ENCODE data around the gene ZDHHC17. TPM values are rescaled to one million over a fixed set of nuclear protein-coding genes. Genes with fewer than 3 reads are reported as not detected.
"Not testable (repeated sequence)": the region's sequence is repeated elsewhere in the genome, so short reads cannot be mapped to it uniquely, and the experiment has no call there.

Gene ZDHHC17
- total and polyA plus RNA-seq, 7 donors: 0.92 to 54.3 (median 38.6) TPM

DNA sequence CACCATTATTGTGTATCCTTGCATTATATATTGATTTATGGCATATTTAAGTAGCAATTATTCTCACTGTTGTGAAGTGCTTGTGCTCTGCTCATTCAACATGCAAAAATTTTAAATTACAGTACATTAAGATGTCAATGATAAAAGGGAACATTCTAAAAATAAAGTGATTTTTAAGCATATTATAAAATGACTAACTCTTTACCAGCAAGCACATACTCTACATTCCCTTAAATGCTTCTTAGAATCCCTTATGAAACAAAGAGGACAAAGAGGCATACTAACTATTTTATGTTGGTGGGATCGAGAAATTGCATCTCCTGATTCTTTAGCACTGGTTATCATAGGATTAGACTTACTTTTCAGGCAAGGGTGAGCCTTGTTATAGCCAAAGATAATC lies 46.6 kb upstream of the ZDHHC17 start:
- Histone ChIP-seq H3K27ac (no peak overlapping the region), H3K4me3 (no peak overlapping the region), H3K27me3 (no peaks in the 10 kb centered on the region), H3K36me3 (no peaks in the 10 kb centered on the region), H3K9me3 (no peaks in the 10 kb centered on the region), H3K4me1 (peaks cover 0 to 13% (median 0%) of the 10 kb centered on the region in 4 donors)
- no peak for DNase-seq
- 83 to 86% methylated on average over 1 of the region's 1 CpG for WGBS, 2 donors
- intact Hi-C loops (cut with DNase I): no loop called here
- TF ChIP-seq POLR2A (IDR thresholded peaks at IDR 0.05) (no peak), EP300 (IDR thresholded peaks at IDR 0.05) (no peak), POLR2AphosphoS5 (IDR thresholded peaks at IDR 0.05) (no peak)

- WGBS, 2 donors: 89 to 90% methylated on average over 5 of the region's 5 CpGs
- no peak for DNase-seq
- intact Hi-C loops (cut with DNase I): no loop called here
Measured at GRCh38 chr12:76719171-76720041, 44.5 kb upstream of the ZDHHC17 start.

GRCh38 chr12:76720068-76720467 lies 43.8 kb upstream of the ZDHHC17 start:
- DNase-seq: no peak
- H3K4me1 ChIP-seq: peaks cover 0 to 13% (median 0%) of the 10 kb centered on the region in 4 donors
- WGBS, 2 donors: 81 to 85% methylated on average over 2 of the region's 2 CpGs
- H3K27ac ChIP-seq: no peak overlapping the region
- TF ChIP-seq, protein P1, sequence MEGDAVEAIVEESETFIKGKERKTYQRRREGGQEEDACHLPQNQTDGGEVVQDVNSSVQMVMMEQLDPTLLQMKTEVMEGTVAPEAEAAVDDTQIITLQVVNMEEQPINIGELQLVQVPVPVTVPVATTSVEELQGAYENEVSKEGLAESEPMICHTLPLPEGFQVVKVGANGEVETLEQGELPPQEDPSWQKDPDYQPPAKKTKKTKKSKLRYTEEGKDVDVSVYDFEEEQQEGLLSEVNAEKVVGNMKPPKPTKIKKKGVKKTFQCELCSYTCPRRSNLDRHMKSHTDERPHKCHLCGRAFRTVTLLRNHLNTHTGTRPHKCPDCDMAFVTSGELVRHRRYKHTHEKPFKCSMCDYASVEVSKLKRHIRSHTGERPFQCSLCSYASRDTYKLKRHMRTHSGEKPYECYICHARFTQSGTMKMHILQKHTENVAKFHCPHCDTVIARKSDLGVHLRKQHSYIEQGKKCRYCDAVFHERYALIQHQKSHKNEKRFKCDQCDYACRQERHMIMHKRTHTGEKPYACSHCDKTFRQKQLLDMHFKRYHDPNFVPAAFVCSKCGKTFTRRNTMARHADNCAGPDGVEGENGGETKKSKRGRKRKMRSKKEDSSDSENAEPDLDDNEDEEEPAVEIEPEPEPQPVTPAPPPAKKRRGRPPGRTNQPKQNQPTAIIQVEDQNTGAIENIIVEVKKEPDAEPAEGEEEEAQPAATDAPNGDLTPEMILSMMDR (IDR thresholded peaks at IDR 0.05): no peak
- TF ChIP-seq POLR2AphosphoS5 (IDR thresholded peaks at IDR 0.05) (no peak), EP300 (IDR thresholded peaks at IDR 0.05) (no peak), POLR2A (IDR thresholded peaks at IDR 0.05) (no peak)
- no peaks in the 10 kb centered on the region for H3K36me3 ChIP-seq
- no peaks in the 10 kb centered on the region for H3K27me3 ChIP-seq
- H3K4me3 ChIP-seq: no peak overlapping the region
- no peaks in the 10 kb centered on the region for H3K9me3 ChIP-seq
- intact Hi-C loops (cut with DNase I): no loop called here

More at GRCh38 chr12:76719171-76720041, 44.5 kb upstream of the ZDHHC17 start:
- Histone ChIP-seq H3K4me3 (no peak overlapping the region), H3K27me3 (no peaks in the 10 kb centered on the region), H3K36me3 (no peaks in the 10 kb centered on the region), H3K27ac (no peak overlapping the region), H3K9me3 (no peaks in the 10 kb centered on the region), H3K4me1 (peaks cover 0 to 13% (median 0%) of the 10 kb centered on the region in 4 donors)
- TF ChIP-seq POLR2AphosphoS5 (IDR thresholded peaks at IDR 0.05) (no peak), POLR2A (IDR thresholded peaks at IDR 0.05) (no peak), EP300 (IDR thresholded peaks at IDR 0.05) (no peak)
- TF ChIP-seq, protein P1 (IDR thresholded peaks at IDR 0.05): no peak

- TF ChIP-seq POLR2A (IDR thresholded peaks at IDR 0.05) (no peak), POLR2AphosphoS5 (IDR thresholded peaks at IDR 0.05) (no peak), EP300 (IDR thresholded peaks at IDR 0.05) (no peak)
- TF ChIP-seq, protein P1 (IDR thresholded peaks at IDR 0.05): no peak
- no peaks in the 10 kb centered on the region for H3K4me1 ChIP-seq
- no peak overlapping the region for H3K27ac ChIP-seq
- H3K27me3 ChIP-seq: no peaks in the 10 kb centered on the region
- intact Hi-C loops (cut with DNase I): no loop called here
- DNase-seq: no peak
- no peak overlapping the region for H3K4me3 ChIP-seq
- no peaks in the 10 kb centered on the region for H3K36me3 ChIP-seq
- H3K9me3 ChIP-seq: no peaks in the 10 kb centered on the region
Measured at GRCh38 chr12:76726626-76727025, 37.3 kb upstream of the ZDHHC17 start.

GRCh38 chr12:76732188-76732587 lies 31.7 kb upstream of the ZDHHC17 start:
- H3K9me3 ChIP-seq; DNase-seq; H3K4me3 ChIP-seq; H3K36me3 ChIP-seq; H3K4me1 ChIP-seq; H3K27ac ChIP-seq; intact Hi-C loops (cut with DNase I); H3K27me3 ChIP-seq: not testable (repeated sequence)
- 92 to 95% methylated on average over 3 of the region's 3 CpGs for WGBS, 2 donors

- H3K4me3 ChIP-seq; H3K4me1 ChIP-seq; H3K27me3 ChIP-seq; DNase-seq; H3K27ac ChIP-seq; H3K9me3 ChIP-seq; intact Hi-C loops (cut with DNase I); H3K36me3 ChIP-seq: not testable (repeated sequence)
- WGBS, 2 donors: 93 to 96% methylated on average over 2 of the region's 2 CpGs
Measured at GRCh38 chr12:76737689-76738088, 26.2 kb upstream of the ZDHHC17 start.

Measured in sigmoid colon (tissue), 7 donors.